Measurements from ENCODE around the gene CDRT15L2.
"Not testable (repeated sequence)": the region's sequence is repeated elsewhere in the genome, so short reads cannot be mapped to it uniquely, and the experiment has no call there.

CDRT15L2 gene

GRCh38 chr17:20565245-20565644, 14.3 kb upstream of the CDRT15L2 start:
- H3K4me3 Mint-ChIP-seq; H3K27ac Mint-ChIP-seq; H3K4me1 Mint-ChIP-seq (ENCODE audit: low read depth); H3K36me3 Mint-ChIP-seq (ENCODE audit: low read depth); H3K27me3 Mint-ChIP-seq; H3K9me3 Mint-ChIP-seq: not testable (repeated sequence)

GRCh38 chr17:20565711-20566110, 13.8 kb upstream of the CDRT15L2 start:
- Mint-ChIP-seq H3K27me3 (no peaks in the 10 kb centered on the region), H3K36me3 (ENCODE audit: low read depth) (no peaks in the 10 kb centered on the region), H3K27ac (no peak overlapping the region)

GRCh38 chr17:20566736-20567135, 12.8 kb upstream of the CDRT15L2 start:
- not testable (repeated sequence) for H3K36me3 Mint-ChIP-seq (ENCODE audit: low read depth); H3K27me3 Mint-ChIP-seq; H3K4me1 Mint-ChIP-seq (ENCODE audit: low read depth); H3K9me3 Mint-ChIP-seq; H3K4me3 Mint-ChIP-seq; H3K27ac Mint-ChIP-seq

More at GRCh38 chr17:20565711-20566110, 13.8 kb upstream of the CDRT15L2 start:
- Mint-ChIP-seq H3K4me1 (ENCODE audit: low read depth) (no peaks in the 10 kb centered on the region), H3K4me3 (no peak overlapping the region), H3K9me3 (no peaks in the 10 kb centered on the region)

GRCh38 chr17:20567421-20567820, 12.1 kb upstream of the CDRT15L2 start:
- H3K27ac Mint-ChIP-seq; H3K36me3 Mint-ChIP-seq (ENCODE audit: low read depth); H3K4me1 Mint-ChIP-seq (ENCODE audit: low read depth); H3K9me3 Mint-ChIP-seq; H3K4me3 Mint-ChIP-seq; H3K27me3 Mint-ChIP-seq: not testable (repeated sequence)

- not testable (repeated sequence) for H3K4me1 Mint-ChIP-seq (ENCODE audit: low read depth)
Measured at GRCh38 chr17:20568604-20569003, 10.9 kb upstream of the CDRT15L2 start.

GRCh38 chr17:20571653-20572052, 7.9 kb upstream of the CDRT15L2 start:
- H3K27me3 Mint-ChIP-seq; H3K36me3 Mint-ChIP-seq (ENCODE audit: low read depth); H3K4me1 Mint-ChIP-seq (ENCODE audit: low read depth); H3K4me3 Mint-ChIP-seq; H3K9me3 Mint-ChIP-seq; H3K27ac Mint-ChIP-seq: not testable (repeated sequence)

More at GRCh38 chr17:20568604-20569003, 10.9 kb upstream of the CDRT15L2 start:
- not testable (repeated sequence) for H3K36me3 Mint-ChIP-seq (ENCODE audit: low read depth); H3K9me3 Mint-ChIP-seq; H3K27me3 Mint-ChIP-seq; H3K4me3 Mint-ChIP-seq; H3K27ac Mint-ChIP-seq

- H3K36me3 Mint-ChIP-seq (ENCODE audit: low read depth); H3K4me1 Mint-ChIP-seq (ENCODE audit: low read depth); H3K27ac Mint-ChIP-seq; H3K4me3 Mint-ChIP-seq; H3K27me3 Mint-ChIP-seq; H3K9me3 Mint-ChIP-seq: not testable (repeated sequence)
Measured at GRCh38 chr17:20573216-20573615, 6.3 kb upstream of the CDRT15L2 start.

GRCh38 chr17:20575071-20575470, 4.5 kb upstream of the CDRT15L2 start:
- not testable (repeated sequence) for H3K9me3 Mint-ChIP-seq; H3K27ac Mint-ChIP-seq; H3K4me1 Mint-ChIP-seq (ENCODE audit: low read depth); H3K4me3 Mint-ChIP-seq; H3K36me3 Mint-ChIP-seq (ENCODE audit: low read depth); H3K27me3 Mint-ChIP-seq

GRCh38 chr17:20583891-20584577, 4.5 kb downstream of the CDRT15L2 start:
- H3K36me3 Mint-ChIP-seq (ENCODE audit: low read depth); H3K4me3 Mint-ChIP-seq; H3K4me1 Mint-ChIP-seq (ENCODE audit: low read depth); H3K27ac Mint-ChIP-seq; H3K9me3 Mint-ChIP-seq; H3K27me3 Mint-ChIP-seq: not testable (repeated sequence)

- not testable (repeated sequence) for H3K4me1 Mint-ChIP-seq (ENCODE audit: low read depth); H3K27ac Mint-ChIP-seq; H3K4me3 Mint-ChIP-seq; H3K27me3 Mint-ChIP-seq; H3K9me3 Mint-ChIP-seq; H3K36me3 Mint-ChIP-seq (ENCODE audit: low read depth)
Measured at GRCh38 chr17:20588744-20589453, 9.4 kb downstream of the CDRT15L2 start.

- H3K36me3 Mint-ChIP-seq (ENCODE audit: low read depth); H3K4me1 Mint-ChIP-seq (ENCODE audit: low read depth); H3K4me3 Mint-ChIP-seq; H3K9me3 Mint-ChIP-seq; H3K27me3 Mint-ChIP-seq; H3K27ac Mint-ChIP-seq: not testable (repeated sequence)
Measured at GRCh38 chr17:20589454-20589810, 9.9 kb downstream of the CDRT15L2 start.

- H3K36me3 Mint-ChIP-seq (ENCODE audit: low read depth); H3K4me3 Mint-ChIP-seq; H3K4me1 Mint-ChIP-seq (ENCODE audit: low read depth); H3K27ac Mint-ChIP-seq; H3K27me3 Mint-ChIP-seq; H3K9me3 Mint-ChIP-seq: not testable (repeated sequence)
Measured at GRCh38 chr17:20591040-20591439, 11.5 kb downstream of the CDRT15L2 start.

GRCh38 chr17:20605568-20605967, 26.0 kb downstream of the CDRT15L2 start:
- H3K36me3 Mint-ChIP-seq (ENCODE audit: low read depth); H3K4me3 Mint-ChIP-seq; H3K9me3 Mint-ChIP-seq; H3K4me1 Mint-ChIP-seq (ENCODE audit: low read depth); H3K27ac Mint-ChIP-seq; H3K27me3 Mint-ChIP-seq: not testable (repeated sequence)

GRCh38 chr17:20609490-20609889, 30.0 kb downstream of the CDRT15L2 start:
- not testable (repeated sequence) for H3K4me1 Mint-ChIP-seq (ENCODE audit: low read depth); H3K4me3 Mint-ChIP-seq; H3K27ac Mint-ChIP-seq; H3K27me3 Mint-ChIP-seq; H3K9me3 Mint-ChIP-seq; H3K36me3 Mint-ChIP-seq (ENCODE audit: low read depth)

- Mint-ChIP-seq H3K4me3 (no peak overlapping the region), H3K36me3 (ENCODE audit: low read depth) (no peaks in the 10 kb centered on the region), H3K27ac (no peak overlapping the region), H3K27me3 (no peaks in the 10 kb centered on the region), H3K9me3 (no peaks in the 10 kb centered on the region), H3K4me1 (ENCODE audit: low read depth) (no peaks in the 10 kb centered on the region)
Measured at GRCh38 chr17:20611309-20611708, 31.8 kb downstream of the CDRT15L2 start.

- no peaks in the 10 kb centered on the region for H3K4me1 Mint-ChIP-seq (ENCODE audit: low read depth)
- no peak overlapping the region for H3K27ac Mint-ChIP-seq
- H3K9me3 Mint-ChIP-seq = no peaks in the 10 kb centered on the region
- H3K36me3 Mint-ChIP-seq (ENCODE audit: low read depth) = no peaks in the 10 kb centered on the region
- no peaks in the 10 kb centered on the region for H3K27me3 Mint-ChIP-seq
- no peak overlapping the region for H3K4me3 Mint-ChIP-seq
Measured at GRCh38 chr17:20612635-20613034, 33.1 kb downstream of the CDRT15L2 start.
